HL-60 (cell line): ENCODE data around the gene CCDC197.

Experiments used
- DNase-seq, 2 experiments: peaks; one replicate each; pipeline ENCODE4 v3.0.0-alpha.2; 2010 to 2020; ENCODE audit warnings: low read depth in 1 of 2, low spot score in 1 of 2
- H3K27ac ChIP-seq: fragments of 250-450 bp; sonication (Bioruptor Pico); replicated peaks from 2 replicates; pipeline ENCODE4 v1.5.1; 2020; ENCODE audit warnings: mild to moderate bottlenecking, moderate library complexity
- H3K27me3 ChIP-seq: fragments of 250-450 bp; sonication (Bioruptor Pico); 2 replicates; pipeline ENCODE4 v1.5.1; 2021; ENCODE audit warnings: mild to moderate bottlenecking, moderate library complexity; ENCODE audit not compliant: insufficient read depth, poor library complexity, severe bottlenecking
- H3K4me3 ChIP-seq: replicated peaks from 2 replicates; pipeline ENCODE4 v1.5.1; 2011; ENCODE audit warnings: mild to moderate bottlenecking, control low read depth, low read length; ENCODE audit not compliant: insufficient read depth
- GABPA ChIP-seq: IDR thresholded peaks from 2 replicates; pipeline ENCODE4 v1.6.1; 2012; ENCODE audit warnings: low read depth
- POLR2AphosphoS5 ChIP-seq: IDR thresholded peaks from 2 replicates; pipeline ENCODE4 v1.6.1; 2012; ENCODE audit warnings: low read depth
- REST ChIP-seq: IDR thresholded peaks from 2 replicates; pipeline ENCODE4 v1.6.1; 2012; ENCODE audit warnings: low read depth; ENCODE audit not compliant: insufficient replicate concordance
- SPI1 ChIP-seq: IDR thresholded peaks from 2 replicates; pipeline ENCODE4 v1.6.1; 2012; ENCODE audit warnings: low read depth, mild to moderate bottlenecking, borderline replicate concordance
- TF ChIP-seq, protein P1 (sequence below): IDR thresholded peaks from one replicate; pipeline ENCODE4 v1.5.1; 2011; ENCODE audit warnings: low read length, control low read depth, inconsistent platforms; ENCODE audit not compliant: insufficient read depth

CCDC197 gene

DNA sequence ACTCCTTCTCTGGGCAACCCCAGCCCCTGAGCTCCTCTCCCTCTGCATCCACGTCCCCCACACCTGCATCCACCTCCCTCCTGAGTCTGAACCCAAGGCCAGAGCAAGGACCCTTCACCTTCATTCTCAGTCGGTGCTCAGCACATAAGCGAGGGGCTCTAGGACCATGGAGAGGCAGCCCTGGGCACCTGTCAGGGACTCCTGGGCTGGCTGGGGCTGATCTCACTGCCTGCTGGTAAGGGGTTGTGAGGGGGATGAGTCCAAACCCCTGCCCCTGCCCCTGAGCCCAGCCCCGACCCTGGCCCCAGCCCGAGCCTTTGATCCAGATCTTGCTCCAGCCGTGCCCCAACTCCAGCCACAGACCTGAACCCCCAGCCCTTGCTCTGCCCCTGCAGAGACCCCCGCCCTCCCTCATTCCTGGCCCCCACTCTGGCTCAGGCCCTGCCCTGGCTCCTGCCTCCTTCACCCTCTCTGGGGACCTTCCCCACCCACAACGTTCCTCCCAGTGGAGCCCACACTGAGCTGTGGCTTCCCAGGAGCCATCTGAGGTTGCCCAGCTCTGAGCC lies 888 bp upstream of the CCDC197 start:
- TF ChIP-seq REST (no peak), SPI1 (no peak), GABPA (no peak), POLR2AphosphoS5 (no peak)
- TF ChIP-seq, protein P1, sequence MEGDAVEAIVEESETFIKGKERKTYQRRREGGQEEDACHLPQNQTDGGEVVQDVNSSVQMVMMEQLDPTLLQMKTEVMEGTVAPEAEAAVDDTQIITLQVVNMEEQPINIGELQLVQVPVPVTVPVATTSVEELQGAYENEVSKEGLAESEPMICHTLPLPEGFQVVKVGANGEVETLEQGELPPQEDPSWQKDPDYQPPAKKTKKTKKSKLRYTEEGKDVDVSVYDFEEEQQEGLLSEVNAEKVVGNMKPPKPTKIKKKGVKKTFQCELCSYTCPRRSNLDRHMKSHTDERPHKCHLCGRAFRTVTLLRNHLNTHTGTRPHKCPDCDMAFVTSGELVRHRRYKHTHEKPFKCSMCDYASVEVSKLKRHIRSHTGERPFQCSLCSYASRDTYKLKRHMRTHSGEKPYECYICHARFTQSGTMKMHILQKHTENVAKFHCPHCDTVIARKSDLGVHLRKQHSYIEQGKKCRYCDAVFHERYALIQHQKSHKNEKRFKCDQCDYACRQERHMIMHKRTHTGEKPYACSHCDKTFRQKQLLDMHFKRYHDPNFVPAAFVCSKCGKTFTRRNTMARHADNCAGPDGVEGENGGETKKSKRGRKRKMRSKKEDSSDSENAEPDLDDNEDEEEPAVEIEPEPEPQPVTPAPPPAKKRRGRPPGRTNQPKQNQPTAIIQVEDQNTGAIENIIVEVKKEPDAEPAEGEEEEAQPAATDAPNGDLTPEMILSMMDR, result no peak
- DNase-seq, result no peak

DNA sequence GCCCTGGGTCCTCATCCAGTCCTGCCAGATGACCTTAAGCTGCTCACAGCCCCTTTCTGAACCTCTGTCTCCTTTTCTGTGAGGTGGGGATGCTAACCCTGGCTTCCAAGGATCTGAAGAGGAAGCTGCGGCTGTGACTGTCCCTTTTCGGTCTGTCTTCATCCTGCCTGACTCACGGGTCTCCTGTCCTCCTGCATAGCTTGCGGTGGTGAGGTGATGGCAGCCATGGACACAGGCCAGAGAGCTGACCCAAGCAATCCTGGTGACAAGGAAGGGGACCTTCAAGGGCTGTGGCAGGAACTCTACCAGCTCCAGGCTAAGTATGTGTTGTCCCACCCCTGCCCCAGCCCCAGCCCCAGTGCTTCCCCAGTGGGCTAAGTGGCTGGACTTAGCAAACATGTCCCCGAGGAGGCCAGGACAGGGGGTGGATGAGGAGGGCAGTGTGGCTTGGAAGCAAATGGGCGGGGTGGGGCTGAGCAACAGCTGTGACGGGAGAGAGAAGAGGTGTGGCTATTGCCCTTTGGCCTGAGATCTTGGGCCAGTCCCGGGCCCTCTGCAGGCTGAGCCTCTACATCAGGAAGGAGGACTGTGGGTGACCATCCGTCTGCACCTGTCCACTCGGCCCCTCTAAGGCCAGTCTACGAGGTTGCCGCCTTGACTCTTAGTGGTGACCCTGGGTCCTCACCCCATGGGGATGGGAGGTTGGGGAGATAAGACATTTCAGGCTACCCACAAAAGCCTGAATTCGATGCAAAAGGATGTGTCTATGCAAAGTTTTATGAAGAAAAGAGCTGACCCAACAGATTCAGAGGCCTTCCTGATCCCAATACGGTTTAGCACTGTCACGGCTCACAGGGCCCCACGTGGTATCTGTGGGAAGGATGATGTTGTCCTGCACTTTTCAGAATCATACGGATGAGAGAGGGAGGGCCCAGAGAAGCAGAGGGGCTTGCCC lies 1.1 kb downstream of the CCDC197 start:
- Histone ChIP-seq H3K27me3 (peaks cover 6% of the 10 kb centered on the region), H3K27ac (no peak overlapping the region), H3K4me3 (no peak overlapping the region)
- TF ChIP-seq SPI1 (no peak), REST (no peak), POLR2AphosphoS5 (no peak), GABPA (no peak)
- TF ChIP-seq, protein P1, result no peak
- DNase-seq, result no peak

More for the DNA sequence above, 888 bp upstream of the CCDC197 start:
- no peak overlapping the region for H3K4me3 ChIP-seq
- peaks cover 11% of the 10 kb centered on the region for H3K27me3 ChIP-seq
- no peak overlapping the region for H3K27ac ChIP-seq

DNA sequence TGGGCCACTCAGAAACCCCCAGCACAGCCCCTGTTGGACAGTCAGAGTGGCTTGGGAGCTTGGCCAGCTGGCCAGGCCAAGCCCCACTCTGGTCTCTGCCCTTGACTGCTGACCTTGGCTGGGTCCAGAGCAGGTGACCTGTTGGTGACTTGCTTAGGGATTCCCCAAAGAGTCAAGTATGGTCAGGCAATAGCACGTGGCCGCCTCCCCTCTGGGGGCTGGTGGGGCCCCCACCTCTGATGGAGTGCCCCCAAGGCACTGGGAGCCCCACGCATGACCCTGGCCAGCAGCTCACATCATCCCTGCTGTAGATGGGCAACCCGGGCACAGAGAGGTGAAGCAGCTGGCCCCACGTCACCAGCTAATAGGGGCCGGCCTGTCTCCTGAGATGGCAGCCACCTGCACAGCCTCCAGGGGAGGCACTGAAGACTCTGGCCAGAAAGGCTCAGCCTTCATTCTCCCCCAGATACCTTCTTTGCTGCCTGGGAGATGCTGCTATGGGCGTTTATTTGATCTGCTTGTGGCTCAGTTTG lies 1.8 kb downstream of the CCDC197 start:
- Histone ChIP-seq H3K4me3 (no peak overlapping the region), H3K27ac (no peak overlapping the region), H3K27me3 (peaks cover 6% of the 10 kb centered on the region)
- no peak for DNase-seq
- no peak for TF ChIP-seq REST
- TF ChIP-seq, protein P1, result no peak
- no peak for TF ChIP-seq POLR2AphosphoS5
- no peak for TF ChIP-seq GABPA
- no peak for TF ChIP-seq SPI1
